Fibroblast of skin of right quadriceps (primary cell): ENCODE measurements around the gene KDM2B.
A peak's percentile ranks its signal among the peaks of the same experiment; 100 is the strongest.

ENCODE experiments used
- DNase-seq: peaks from one replicate; pipeline ENCODE4 v3.0.0-alpha.2; 2013

KDM2B gene

DNA sequence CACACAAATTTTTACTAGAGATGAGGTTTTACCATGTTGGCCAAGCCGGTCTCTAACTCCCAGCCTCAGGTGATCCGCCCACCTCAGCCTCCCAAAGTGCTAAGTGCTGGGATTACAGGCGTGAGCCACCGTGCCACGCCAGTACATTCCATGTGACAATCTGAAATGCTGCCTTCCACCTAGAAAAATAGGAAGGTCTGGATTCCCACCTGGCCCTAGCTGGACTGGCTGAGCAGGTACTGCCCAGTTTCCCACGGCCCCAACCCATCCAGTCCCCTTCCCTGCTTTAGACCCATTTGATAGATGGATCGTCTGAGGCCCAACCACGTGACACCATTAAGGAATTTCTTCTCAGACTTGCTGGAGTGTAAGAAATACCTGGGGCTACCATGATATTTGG is 55.4 kb downstream of the KDM2B start:
- no peak for DNase-seq

DNA sequence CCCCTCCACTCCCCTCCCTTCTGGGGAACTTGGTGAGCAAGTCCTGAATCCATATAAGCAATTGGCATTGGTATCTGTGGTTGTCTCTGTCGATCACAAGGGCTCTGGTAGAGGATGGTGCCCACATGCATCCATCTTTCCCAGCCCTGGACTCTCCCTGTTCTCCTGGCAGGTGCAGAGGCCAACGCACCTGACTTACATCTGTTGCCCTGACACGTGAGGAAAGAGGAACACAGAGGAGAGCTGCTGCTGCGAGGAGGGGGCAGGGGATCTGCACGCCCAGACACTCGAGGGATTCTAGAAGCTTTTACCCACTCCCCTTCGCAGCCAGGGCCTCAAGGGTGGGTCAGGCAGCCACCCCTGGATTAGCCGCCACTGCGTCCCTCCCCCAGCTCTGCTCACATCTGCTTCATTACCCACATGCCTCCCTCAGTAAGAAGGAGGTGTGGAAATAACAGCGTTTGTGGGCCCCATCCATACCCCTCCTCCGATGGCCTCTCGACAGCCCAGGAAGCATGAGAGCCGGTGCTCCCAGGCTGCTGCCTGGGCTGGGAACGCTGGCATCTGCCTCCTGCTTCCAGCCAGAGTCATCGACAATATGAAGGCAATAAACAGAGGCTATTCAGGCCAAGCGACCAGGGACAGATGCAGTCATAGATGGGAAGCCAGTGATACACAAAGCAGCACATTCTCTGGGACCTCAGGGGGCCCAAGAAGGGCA is 56.5 kb downstream of the KDM2B start:
- DNase-seq: no peak

DNA sequence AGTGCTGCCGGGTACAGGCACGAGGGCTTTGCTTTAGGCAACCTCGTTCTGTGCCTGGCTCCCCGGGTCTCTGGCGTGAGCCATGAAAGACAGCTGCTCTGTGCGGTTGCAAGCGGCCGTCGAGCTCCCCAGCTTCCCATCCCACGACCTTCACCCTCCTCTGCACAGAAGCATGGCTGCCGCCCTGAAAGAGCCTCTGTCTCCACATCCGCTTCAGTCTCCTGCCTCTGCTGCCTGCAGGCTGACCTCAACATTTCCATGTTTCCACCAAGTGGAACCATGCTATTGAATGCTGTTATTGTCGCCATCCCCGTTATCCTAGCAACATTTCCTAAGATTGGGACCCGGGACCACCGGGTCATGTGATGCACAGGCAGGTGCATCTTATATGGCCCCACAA is 57.1 kb downstream of the KDM2B start:
- no peak for DNase-seq

DNA sequence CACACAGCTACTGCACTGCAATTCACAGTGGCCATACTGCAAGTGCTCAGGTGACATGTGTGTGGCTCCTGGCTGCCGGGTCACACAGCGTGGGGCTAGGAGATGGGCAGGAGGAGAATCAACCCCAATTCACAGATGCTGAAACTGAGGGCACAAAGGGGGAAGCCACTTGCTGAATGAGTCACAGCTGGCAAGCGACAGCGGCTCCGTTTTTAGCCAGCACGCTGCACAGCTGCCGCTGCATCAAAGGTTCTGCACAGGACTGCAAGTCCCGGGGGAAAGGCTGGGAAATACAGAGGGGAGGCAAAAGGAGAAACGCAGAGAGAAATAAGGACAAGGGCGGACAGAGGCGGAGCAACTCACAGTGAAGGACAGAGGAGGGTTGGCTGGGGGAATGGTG is 57.9 kb downstream of the KDM2B start:
- DNase-seq: no peak

DNA sequence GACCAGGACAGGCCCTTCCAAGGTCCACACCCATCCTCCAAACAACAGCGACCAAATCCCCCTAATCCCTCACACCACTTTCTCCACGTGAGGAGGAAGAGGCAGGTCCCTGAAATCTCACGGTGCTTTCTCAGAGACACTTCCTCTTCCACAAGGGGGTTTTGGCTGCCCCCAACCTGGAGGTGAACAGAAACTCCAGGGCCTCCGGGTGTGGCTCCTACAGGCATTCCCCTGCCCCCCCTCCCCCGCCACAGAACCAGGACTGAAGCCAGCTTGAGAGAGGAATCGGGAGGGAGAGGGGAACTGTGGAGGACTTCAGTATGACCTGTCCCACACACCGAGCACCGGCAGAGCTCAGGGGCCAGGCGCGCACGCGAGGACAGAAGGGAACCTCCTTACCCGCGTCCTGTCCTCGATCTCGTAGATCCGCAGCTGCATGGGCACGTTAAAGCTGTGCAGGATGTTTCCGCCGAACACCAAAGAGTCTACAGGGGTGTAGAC is 60.2 kb downstream of the KDM2B start:
- no peak for DNase-seq

DNA sequence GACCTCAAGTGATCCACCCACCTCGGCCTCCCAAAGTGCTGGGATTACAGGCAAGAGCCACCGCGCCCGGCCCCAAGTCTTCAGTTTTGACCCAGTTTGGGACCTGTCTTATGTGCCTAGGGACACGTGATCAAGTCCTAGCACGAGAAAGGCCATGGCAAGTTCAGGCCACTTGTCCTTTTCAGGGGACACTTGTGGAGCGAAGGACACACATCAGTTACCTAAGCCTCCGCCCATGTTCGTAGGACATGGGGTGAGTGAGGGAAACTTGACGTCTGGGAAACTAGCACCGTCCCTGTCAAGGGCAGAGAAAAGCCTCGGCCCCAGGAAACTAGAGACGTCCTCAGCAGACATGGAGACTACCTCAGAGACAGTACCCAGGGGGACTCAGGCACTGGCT is 60.7 kb downstream of the KDM2B start:
- no peak for DNase-seq

DNA sequence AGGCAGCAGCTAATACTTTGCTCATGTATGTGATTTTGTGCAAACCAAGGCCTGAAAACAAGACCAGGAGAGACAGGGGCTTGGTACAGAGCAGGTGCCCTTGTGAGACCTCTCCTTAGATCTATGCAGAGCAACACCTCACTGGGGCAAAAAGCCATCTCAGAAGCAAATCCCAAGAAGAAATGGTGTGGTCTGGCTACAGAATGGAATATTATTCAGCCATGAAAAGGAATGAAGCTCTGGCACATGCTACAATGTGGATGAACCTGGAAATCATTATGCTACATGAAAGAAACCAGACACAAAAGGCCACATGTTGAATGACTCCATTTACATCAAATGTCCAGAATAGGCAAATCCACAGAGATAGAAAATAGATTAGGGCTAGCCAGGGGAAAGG is 61.6 kb downstream of the KDM2B start:
- no peak for DNase-seq

DNA sequence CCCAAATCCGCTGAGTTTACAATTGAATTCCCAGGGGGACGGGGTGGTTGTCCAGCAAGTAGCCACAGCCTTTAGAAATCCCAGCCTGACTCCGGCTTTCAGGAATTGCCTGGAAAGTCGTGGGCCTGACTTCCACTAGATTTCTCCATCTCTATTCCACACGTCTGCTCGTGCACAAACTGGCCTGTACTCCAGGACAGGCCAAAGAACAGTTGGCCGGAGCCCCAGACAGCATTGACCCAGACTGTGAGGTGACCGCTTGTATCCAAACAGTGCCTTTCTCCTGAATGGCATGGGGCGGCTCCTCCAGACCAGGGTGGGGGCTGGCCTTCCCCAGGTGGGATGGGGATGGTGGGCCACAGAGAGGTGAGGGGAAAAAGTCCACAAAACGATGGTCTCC is 62.2 kb downstream of the KDM2B start:
- DNase-seq: no peak

DNA sequence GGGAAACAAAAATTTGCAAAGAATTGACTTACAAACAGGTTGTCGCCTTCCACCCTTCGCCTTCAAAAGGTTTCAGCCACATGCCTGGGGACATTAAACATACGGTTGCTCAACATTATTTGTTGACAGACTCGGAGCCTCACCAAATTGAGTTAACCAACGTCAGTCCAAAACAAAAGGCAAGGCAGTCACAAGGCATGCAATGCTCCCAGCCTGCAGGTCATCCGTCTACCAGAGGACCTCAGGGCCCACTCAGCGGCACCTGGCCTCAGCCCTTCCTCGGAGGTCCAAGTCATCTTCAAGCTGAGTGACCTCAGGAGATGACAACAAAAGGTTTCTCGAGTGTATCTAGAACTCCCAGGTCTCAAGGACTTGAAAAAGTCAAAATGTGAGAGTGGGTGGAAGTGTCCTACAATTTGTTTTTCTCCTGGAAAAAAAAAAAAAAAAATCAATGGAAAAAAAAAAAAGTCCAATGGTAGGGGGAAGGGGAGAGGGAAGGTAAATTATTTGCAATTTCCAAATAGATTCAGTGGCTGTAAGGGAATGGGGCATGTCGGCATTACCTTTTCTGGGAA is 64.3 kb downstream of the KDM2B start:
- no peak for DNase-seq

DNA sequence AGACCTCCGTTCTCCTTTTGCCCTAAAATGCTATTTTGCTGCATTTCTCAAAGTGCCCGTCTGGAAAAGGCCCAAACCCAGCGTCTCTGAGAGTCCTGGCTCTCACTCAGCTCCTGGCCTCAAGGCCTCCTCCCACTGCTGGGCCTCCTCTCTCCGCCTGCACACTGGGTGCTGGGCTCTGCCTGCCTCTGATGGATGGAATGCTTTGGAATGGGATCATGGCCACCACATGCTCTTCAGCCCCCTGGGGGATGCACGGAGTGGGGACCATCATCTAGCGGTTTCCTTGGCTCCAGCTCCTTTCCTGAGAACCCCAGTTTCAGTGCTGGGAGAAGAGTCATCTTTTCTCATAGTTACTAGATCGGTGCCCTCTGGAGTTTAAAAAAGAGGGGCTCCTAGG is 65.2 kb downstream of the KDM2B start:
- no peak for DNase-seq

DNA sequence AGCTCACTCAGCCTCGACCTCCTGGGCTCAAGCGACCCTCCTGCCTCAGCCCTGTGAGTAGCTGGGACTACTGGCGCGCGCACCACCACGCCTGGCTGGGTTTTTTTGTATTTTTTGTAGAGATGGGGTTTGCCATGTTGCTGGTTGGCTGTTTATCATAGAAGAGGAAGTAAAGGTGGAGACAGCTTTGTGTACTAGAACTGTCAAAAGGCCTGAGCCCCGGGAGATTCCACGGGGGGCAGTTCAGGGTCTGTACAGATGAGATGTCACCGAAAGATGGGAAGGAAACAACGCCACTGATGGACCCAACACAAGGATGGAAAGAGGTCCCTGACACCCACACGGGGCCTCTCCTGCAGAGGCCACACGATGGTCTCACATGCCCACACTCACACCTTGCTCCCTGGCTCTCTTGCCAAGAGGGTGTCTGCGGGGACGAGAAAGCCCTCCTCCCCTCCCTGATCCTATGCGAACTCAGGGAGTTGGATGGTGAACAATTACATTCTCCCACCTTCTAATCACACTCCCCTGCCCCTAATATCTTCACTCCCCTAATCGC is 66.6 kb downstream of the KDM2B start:
- DNase-seq: no peak

DNA sequence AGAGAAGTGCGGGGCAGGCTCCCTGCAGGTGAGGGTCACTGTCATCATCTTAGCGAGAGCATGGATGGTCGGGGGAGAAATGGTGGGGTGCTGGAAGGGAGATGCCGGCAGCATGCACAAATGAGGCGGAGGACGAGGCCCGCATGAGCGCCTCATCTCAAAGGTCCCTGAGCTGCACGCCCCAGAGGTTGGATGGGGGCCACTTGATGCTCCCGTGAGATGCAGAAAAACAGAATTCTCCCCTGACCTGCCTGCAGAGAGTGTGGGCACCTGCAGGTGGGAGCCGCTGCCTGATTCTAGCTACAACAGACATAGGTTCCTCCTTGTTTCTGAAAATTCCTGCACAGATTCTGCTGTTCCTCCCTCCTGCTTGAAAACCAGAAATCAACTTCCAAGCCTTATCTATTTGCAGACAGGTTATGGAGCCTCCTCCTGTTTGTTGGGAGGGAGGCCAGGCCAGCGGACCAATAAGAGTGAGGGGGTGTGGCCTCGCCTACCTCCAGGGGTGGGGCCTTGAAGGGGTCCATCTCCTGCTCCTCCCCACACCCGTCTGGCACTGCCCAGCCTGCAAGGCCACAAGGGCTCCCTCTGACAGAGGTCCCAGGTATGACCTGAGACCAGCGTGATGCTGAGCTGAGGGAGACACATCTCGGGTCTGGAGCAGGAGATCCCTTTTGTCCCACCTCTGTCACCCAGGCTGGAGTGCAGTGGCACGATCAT is 67.2 kb downstream of the KDM2B start:
- no peak for DNase-seq

DNA sequence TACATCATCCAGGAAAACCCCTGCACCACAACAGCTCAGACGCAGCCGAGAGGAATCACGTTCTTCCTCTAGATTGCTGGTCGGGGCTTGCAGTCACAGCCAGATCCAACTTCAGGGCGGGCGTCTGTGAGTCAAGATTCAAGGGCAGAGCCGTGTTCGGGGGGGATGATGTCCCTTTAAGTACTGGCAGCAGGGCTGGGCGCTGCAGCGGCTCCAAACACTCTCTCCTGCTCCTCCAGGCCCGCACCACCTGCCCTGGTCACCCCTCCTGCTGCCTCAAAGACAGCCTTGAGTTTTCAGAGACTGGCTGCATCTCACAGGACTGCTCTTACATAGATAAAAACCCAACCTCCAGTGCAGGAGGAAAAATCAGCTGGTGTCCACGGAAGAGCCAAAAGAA is 68.3 kb downstream of the KDM2B start:
- DNase-seq: no peak

DNA sequence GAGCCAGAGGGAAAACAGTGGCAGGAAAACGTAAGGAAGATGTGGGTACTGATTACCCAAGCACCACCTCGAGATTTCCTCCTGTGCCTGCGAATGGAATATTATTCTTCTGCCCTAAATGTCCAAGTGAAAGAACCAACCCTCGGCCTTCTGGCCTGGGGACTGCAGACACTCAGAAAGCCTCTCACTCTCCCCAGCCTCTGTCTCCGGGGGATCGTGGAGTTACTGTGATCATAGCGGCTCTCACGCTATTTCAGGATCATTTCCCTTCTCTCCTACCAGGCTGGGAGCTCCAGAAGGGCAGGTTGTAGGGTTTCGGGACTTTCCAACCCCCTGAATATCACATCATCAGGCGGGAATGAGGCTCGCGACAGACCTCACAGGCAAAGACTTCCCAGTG is 68.9 kb downstream of the KDM2B start:
- DNase-seq: no peak

DNA sequence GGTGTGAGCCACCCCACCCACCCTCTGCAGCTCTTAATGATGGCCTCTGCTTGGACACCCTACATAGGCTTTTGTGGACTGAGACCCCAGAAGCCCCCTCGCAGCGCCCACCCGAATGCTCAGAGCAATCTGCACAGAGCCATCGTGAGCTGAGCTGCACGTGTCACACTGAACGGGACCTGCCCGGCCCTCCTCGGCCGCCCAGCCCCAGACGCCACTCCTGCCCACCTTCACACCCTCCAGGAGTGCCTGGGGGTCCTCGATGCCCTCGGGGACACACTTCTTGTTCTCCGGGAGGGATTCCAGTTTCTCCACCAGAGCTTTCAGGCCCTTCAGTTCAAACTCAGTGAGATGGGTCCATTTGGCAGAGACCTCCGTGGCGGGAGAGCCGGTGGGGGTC is 71.5 kb downstream of the KDM2B start:
- no peak for DNase-seq

DNA sequence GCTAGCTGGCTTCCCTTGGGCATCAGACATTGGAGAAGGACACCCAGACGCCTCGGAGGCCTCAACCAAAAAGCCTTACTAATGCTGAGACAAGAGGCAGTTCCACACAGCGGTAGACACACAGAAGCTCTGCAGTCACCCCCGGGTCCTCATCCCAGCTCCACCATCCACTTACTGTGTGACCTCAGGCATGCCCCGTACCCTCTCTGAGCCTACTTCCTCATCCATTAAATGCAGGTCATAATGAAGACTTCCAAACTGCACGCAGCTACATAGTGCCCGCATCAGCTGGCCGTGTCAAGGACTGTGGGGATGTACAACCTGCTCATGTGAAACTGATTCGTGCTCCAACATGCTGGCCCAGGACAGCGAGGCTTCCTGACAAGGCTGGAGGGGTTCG is 72.3 kb downstream of the KDM2B start:
- DNase-seq: no peak

DNA sequence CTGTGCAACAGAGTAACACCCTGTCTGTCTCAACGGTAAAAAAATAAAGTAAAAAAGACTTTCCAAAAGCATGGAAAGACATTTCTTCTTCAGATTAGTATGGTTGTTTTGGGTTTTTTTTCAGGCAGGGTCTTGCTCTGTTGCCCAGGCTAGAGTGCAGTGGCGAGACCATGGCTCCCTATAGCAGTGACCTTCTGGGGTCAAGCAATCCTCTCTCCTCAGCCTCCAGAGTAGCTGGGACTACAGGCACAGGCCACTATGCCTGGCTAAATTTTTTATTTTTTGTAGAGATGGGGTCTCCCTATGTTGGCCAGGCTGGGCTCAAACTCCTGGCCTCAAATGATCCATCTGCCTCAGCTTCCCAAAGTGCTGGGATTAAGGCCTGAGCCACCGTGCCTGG is 72.8 kb downstream of the KDM2B start:
- DNase-seq: no peak

DNA sequence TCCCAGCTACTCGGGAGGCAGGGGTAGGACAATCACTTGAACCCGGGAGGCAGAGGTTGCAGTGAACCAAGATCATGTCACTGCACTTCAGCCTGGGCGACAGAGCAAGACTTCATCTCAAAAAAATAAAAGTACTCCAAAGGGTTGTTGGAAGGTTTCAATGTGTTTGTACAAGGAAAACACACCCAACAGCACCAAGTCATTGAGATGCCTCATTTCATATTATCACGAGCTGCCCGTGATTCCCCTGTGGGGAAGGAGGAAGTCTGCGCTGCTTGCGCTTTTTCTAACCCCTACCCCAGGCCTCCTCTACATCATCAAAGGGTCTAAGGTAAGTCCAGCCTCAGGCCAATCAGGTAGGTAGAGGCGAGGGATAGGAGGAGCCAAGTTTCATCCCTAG is 73.6 kb downstream of the KDM2B start:
- no peak for DNase-seq

DNA sequence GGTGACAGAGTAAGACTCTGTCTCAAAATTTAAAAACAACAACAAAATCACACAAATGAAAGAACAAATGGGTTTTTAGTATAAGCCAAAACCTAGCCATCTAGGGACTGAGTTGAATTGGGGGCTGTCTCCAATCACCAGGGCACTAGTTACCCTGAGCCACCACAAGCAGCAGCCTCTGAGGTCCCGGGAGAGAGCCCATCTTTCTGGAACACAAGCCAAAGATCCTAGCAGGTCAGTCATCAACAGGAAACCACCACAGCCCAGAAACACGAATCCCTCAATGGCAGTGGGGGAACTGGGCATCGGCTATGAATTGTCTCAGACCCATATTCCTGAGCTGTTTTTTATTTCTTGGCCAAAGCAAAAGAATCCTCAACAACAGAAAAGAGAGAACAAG is 75.3 kb downstream of the KDM2B start:
- peak; percentile 40 for DNase-seq

DNA sequence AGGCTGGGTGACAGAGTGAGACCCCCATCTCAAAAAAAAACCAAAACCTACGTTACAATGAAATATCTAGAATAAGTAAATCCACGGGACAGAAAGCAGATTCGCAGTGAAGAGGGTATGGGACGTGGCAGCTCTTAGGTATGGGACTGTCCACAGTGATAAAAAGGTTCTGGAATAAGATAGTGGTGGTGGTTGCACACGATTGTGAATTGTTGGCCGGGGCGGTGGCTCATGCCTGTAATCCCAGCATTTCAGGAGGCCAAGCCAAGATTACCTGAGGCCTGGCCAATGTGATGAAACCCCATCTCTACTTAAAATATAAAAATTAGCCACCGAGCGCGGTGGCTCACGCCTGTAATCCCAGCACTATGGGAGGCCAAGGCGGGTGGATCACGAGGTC is 76.3 kb downstream of the KDM2B start:
- no peak for DNase-seq

DNA sequence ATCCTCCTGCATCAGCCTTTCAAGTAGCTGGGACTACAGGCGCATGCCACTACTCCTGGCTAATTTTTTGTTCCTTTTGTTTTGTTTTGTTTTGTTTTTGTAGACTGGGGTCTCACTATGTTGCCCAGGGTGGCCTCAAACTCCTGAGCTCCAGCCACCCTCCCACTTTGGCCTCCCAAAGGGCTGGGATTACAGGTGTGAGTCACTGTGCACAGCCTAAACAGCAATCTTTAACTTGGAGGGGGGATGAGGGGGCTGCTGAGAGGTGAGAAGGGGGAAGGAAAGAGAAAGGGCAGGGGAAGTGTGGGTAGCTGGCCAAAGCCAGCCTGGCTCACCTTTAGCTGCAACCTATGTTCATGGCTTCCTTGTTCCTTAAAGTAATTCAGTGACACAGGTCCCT is 77.4 kb downstream of the KDM2B start:
- DNase-seq: no peak

DNA sequence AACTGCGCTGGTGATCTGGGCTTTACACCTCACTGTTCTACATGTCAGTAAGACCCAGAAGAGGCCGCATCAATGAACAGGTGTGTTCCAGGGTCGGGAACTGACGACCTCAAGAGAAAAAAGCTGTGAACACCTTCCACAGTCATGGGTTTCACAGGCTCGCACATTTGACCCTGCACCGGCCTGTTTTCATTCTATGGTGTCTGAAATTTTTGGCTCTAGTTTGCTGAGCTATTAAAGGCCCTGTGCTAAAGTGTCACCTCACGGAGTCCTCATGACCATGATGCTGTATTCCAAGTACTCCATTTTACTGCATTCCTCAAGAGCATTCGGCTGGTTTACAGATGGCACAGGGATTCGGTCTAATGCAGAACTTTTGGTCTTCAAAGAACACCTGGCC is 78.9 kb downstream of the KDM2B start:
- DNase-seq: no peak

DNA sequence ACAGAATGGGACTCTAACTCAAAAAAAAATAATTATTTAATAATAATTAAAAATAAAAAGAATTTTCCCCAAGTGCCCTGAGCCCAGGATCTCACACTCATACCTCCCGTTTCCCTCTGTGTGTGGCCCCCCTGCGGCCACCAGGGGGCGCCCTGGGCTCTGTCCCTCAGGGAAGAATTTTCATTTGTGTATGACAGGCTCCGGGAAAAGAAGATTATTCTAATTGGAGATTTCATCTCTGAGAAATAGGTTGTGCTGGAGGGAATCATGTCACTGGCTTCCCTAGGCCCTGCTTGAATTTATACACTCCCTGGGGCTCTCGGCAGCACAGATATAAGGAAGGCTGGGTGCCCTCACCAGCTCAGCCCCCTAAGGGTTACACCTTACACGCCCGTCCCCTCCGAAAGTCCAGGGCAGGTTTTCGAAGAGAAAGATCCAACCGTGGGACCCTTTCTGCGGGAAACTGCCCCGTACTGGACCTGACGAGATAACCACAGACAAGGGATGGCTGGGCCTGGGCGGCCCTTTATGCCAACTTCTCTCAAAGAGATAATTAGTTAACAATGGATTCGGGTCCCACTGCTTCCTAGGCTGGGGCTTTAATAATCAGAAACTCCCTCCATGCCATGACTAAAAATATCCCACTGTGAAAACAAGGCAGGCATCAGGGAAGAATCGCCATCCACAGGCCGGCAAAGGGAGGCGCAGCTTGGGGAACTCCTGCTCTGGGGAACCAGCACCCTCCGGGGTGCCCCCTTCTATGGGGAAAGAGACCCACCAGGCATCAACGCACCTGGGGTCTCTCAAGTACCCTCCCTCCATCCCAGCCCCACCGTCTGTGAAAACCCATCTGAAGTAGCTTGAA is 80.7 kb downstream of the KDM2B start:
- peak; percentile 59 for DNase-seq
